ES-I3 (cell line): Measurements from ENCODE around the gene TENT4B.
A peak's percentile ranks its signal among the peaks of the same experiment; 100 is the strongest.

ENCODE experiments used
- H3K36me3 ChIP-seq: 2 replicates; pipeline ENCODE4 v1.6.1; 2013; ENCODE audit warnings: mild to moderate bottlenecking, low read length, control low read depth, moderate library complexity; ENCODE audit not compliant: insufficient read depth
- H3K4me1 ChIP-seq: 2 replicates; pipeline ENCODE4 v1.6.1; 2013; ENCODE audit warnings: mild to moderate bottlenecking, control low read depth, low read length; ENCODE audit not compliant: insufficient read depth
- H3K9ac ChIP-seq: 2 replicates; pipeline ENCODE4 v1.6.1; 2013; ENCODE audit warnings: low read depth, mild to moderate bottlenecking, low read length, moderate library complexity
- H3K9me3 ChIP-seq: 2 replicates; pipeline ENCODE4 v1.6.1; 2013; ENCODE audit warnings: mild to moderate bottlenecking, low read length, moderate library complexity; ENCODE audit not compliant: control insufficient read depth, insufficient read depth

Gene TENT4B

GRCh38 chr16:50144211-50144610, 8.9 kb upstream of the TENT4B start:
- Histone ChIP-seq H3K9me3 (no peaks in the 10 kb centered on the region), H3K9ac (no peak overlapping the region), H3K4me1 (no peaks in the 10 kb centered on the region), H3K36me3 (no peaks in the 10 kb centered on the region)

GRCh38 chr16:50146479-50147435, 6.3 kb upstream of the TENT4B start:
- H3K9me3 ChIP-seq = no peaks in the 10 kb centered on the region

GRCh38 chr16:50151322-50151721, 1.8 kb upstream of the TENT4B start:
- Histone ChIP-seq H3K4me1 (peaks cover 4% of the 10 kb centered on the region; the same call in 1 of the 2 replicates), H3K9me3 (no peaks in the 10 kb centered on the region), H3K36me3 (no peaks in the 10 kb centered on the region), H3K9ac (no peak overlapping the region)

More at GRCh38 chr16:50146479-50147435, 6.3 kb upstream of the TENT4B start:
- Histone ChIP-seq H3K9ac (no peak overlapping the region), H3K36me3 (no peaks in the 10 kb centered on the region), H3K4me1 (no peaks in the 10 kb centered on the region)

GRCh38 chr16:50151756-50152155, 1.4 kb upstream of the TENT4B start:
- Histone ChIP-seq H3K9ac (peak overlapping the region; percentile 96; the same call in 1 of the 2 replicates), H3K9me3 (no peaks in the 10 kb centered on the region), H3K36me3 (no peaks in the 10 kb centered on the region), H3K4me1 (peaks cover 4% of the 10 kb centered on the region; the same call in 1 of the 2 replicates)

- no peaks in the 10 kb centered on the region for H3K9me3 ChIP-seq
- H3K4me1 ChIP-seq = peaks cover 4% of the 10 kb centered on the region; the same call in 1 of the 2 replicates
- no peaks in the 10 kb centered on the region for H3K36me3 ChIP-seq
- peak overlapping the region; percentile 96 for H3K9ac ChIP-seq
These were observed 727 bp upstream of the TENT4B start for GRCh38 chr16:50152351-50152806.

- Histone ChIP-seq H3K9ac (peak overlapping the region; percentile 92), H3K4me1 (peaks cover 4% of the 10 kb centered on the region; the same call in 1 of the 2 replicates), H3K36me3 (no peaks in the 10 kb centered on the region), H3K9me3 (no peaks in the 10 kb centered on the region)
These were observed 702 bp downstream of the TENT4B start for GRCh38 chr16:50153596-50154419.

- peaks cover 4% of the 10 kb centered on the region; the same call in 1 of the 2 replicates for H3K4me1 ChIP-seq
- H3K9me3 ChIP-seq = no peaks in the 10 kb centered on the region
- H3K9ac ChIP-seq = peak overlapping the region; percentile 92
- H3K36me3 ChIP-seq = no peaks in the 10 kb centered on the region
These were observed 1.4 kb downstream of the TENT4B start for GRCh38 chr16:50154420-50154950.

- Histone ChIP-seq H3K9ac (no peak overlapping the region), H3K4me1 (peaks cover 4% of the 10 kb centered on the region; the same call in 1 of the 2 replicates)
These were observed 2.8 kb downstream of the TENT4B start for GRCh38 chr16:50155925-50156324.

GRCh38 chr16:50156590-50156989, 3.5 kb downstream of the TENT4B start:
- H3K9ac ChIP-seq = no peak overlapping the region
- no peaks in the 10 kb centered on the region for H3K9me3 ChIP-seq
- H3K4me1 ChIP-seq = peaks cover 4% of the 10 kb centered on the region; the same call in 1 of the 2 replicates
- no peaks in the 10 kb centered on the region for H3K36me3 ChIP-seq

More at GRCh38 chr16:50155925-50156324, 2.8 kb downstream of the TENT4B start:
- Histone ChIP-seq H3K9me3 (no peaks in the 10 kb centered on the region), H3K36me3 (no peaks in the 10 kb centered on the region)

GRCh38 chr16:50160495-50161164, 7.5 kb downstream of the TENT4B start:
- Histone ChIP-seq H3K36me3 (no peaks in the 10 kb centered on the region), H3K9ac (no peak overlapping the region), H3K4me1 (peaks cover 1% of the 10 kb centered on the region; the same call in 1 of the 2 replicates), H3K9me3 (no peaks in the 10 kb centered on the region)

GRCh38 chr16:50161950-50162349, 8.8 kb downstream of the TENT4B start:
- H3K9me3 ChIP-seq = no peaks in the 10 kb centered on the region
- H3K9ac ChIP-seq = no peak overlapping the region
- peaks cover 2% of the 10 kb centered on the region; the same call in 1 of the 2 replicates for H3K4me1 ChIP-seq
- H3K36me3 ChIP-seq = no peaks in the 10 kb centered on the region

GRCh38 chr16:50165473-50165872, 12.4 kb downstream of the TENT4B start:
- Histone ChIP-seq H3K9me3 (no peaks in the 10 kb centered on the region), H3K36me3 (no peaks in the 10 kb centered on the region), H3K4me1 (peaks cover 4% of the 10 kb centered on the region; the same call in 1 of the 2 replicates), H3K9ac (no peak overlapping the region)
